Upper lobe of left lung (tissue), 4 donors: Measurements from ENCODE around the gene HILPDA.
"Not testable (repeated sequence)": the region's sequence is repeated elsewhere in the genome, so short reads cannot be mapped to it uniquely, and the experiment has no call there.

Experiments
- CTCF ChIP-seq, 6 experiments: fragments of 450-650 bp in 4 of 6; fragments of 200-600 bp in 2 of 6; sonication (generic) in 2 of 6; IDR thresholded peaks; one replicate each; pipeline ENCODE4 v1.5.1; 2016 to 2019; ENCODE audit warnings: antibody characterized with exemption in 6 of 6
- POLR2A ChIP-seq, 4 donors: fragments of 450-650 bp; IDR thresholded peaks; one replicate each; pipeline ENCODE4 v1.5.1; 2016 to 2017; ENCODE audit warnings: antibody characterized with exemption in 4 of 4, mild to moderate bottlenecking in 2 of 4

GRCh38 chr7:128507321-128507993 is 51.8 kb downstream of the HILPDA start:
- not testable (repeated sequence) for TF ChIP-seq CTCF, POLR2A (IDR thresholded peaks at IDR 0.05)
